Immature natural killer cell (primary cell): Measurements from ENCODE around the gene OR5W2. TPM values are rescaled to one million over a fixed set of nuclear protein-coding genes. Genes with fewer than 3 reads are reported as not detected.
"Not testable (repeated sequence)": the region's sequence is repeated elsewhere in the genome, so short reads cannot be mapped to it uniquely, and the experiment has no call there.

Experiments used
- DNase-seq, 3 donors: peaks; one replicate each; pipeline ENCODE4 v3.0.0; 2022; ENCODE audit warnings: mixed read lengths in 1 of 3
- H3K27ac Mint-ChIP-seq, 6 donors: one replicate each; pipeline ENCODE4 v1.8.0; 2020; ENCODE audit warnings: mixed read lengths in 6 of 6, mild to moderate bottlenecking in 5 of 6, inconsistent platforms in 4 of 6, moderate library complexity in 3 of 6
- H3K27me3 Mint-ChIP-seq, 3 donors: one replicate each; pipeline ENCODE4 v1.8.0; 2020 to 2021; ENCODE audit warnings: low read depth in 3 of 3, mild to moderate bottlenecking in 3 of 3, mixed read lengths in 3 of 3, moderate library complexity in 3 of 3, inconsistent platforms in 1 of 3
- H3K36me3 Mint-ChIP-seq, 3 donors: one replicate each; pipeline ENCODE4 v1.8.0; 2020; ENCODE audit warnings: mixed read lengths in 3 of 3, inconsistent platforms in 2 of 3, mild to moderate bottlenecking in 2 of 3
- H3K4me1 Mint-ChIP-seq, 2 donors: one replicate each; pipeline ENCODE4 v1.8.0; 2020; ENCODE audit warnings: inconsistent platforms in 2 of 2, mild to moderate bottlenecking in 2 of 2, mixed read lengths in 2 of 2, moderate library complexity in 1 of 2
- H3K4me3 Mint-ChIP-seq, 5 donors: one replicate each; pipeline ENCODE4 v1.8.0; 2020; ENCODE audit warnings: mild to moderate bottlenecking in 5 of 5, mixed read lengths in 5 of 5, inconsistent platforms in 3 of 5, moderate library complexity in 3 of 5
- H3K9me3 Mint-ChIP-seq, 6 donors: one replicate each; pipeline ENCODE4 v1.8.0; 2020; ENCODE audit warnings: mild to moderate bottlenecking in 6 of 6, mixed read lengths in 6 of 6, inconsistent platforms in 4 of 6, moderate library complexity in 3 of 6
- polyA plus RNA-seq, 3 donors: library from polyadenylated mRNA; unstranded; fragments of 300-500 nt; fragmentation: Illumina TruSeq; gene quantifications; one replicate each; pipeline ENCODE4 v1.2.3, GENCODE V29; 2021

The OR5W2 gene
- not detected for polyA plus RNA-seq

- no peak within 1 kb of the TSS for H3K4me3 Mint-ChIP-seq
- H3K9me3 Mint-ChIP-seq = peaks cover 7 to 62% (median 18%) of the 10 kb centered on the region in 6 donors
- no peaks in the 10 kb centered on the region for H3K36me3 Mint-ChIP-seq
- H3K27me3 Mint-ChIP-seq = peaks cover 0 to 2% (median 0%) of the 10 kb centered on the region in 3 donors
- DNase-seq = no peak
- H3K27ac Mint-ChIP-seq = no peak within 1 kb of the TSS
- no peaks in the 10 kb centered on the region for H3K4me1 Mint-ChIP-seq
Observed at GRCh38 chr11:55914482-55914881, at the start of gene OR5W2. OR5W2 (minus strand) TSS chr11:55914582; CDS start chr11:55914582, 0 bp downstream.

DNA sequence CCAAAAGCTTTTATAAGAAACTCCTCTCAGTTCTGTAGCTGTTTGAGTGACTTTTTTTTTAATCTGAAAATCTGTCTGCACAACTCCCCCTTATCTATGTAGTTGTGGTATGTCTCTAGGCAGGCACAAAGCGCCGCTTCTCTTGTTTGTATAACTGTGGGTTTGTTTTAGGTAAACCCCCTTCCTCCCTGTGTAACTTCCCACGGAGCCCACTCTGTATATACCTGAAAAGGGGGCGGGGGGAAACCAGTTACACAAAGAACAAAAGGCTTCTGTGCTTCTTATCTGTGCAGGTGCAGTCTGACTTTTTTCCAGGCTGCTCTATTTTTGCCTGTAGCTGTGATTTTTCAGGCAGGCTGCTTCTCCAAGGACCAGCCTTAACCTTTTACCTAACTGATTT is 42.1 kb upstream of the OR5W2 start:
- Mint-ChIP-seq H3K27me3 (peaks cover 0 to 3% (median 0%) of the 10 kb centered on the region in 3 donors), H3K9me3 (peaks cover 1 to 33% (median 8%) of the 10 kb centered on the region in 6 donors), H3K27ac (no peak overlapping the region), H3K4me3 (no peak overlapping the region), H3K4me1 (no peaks in the 10 kb centered on the region), H3K36me3 (no peaks in the 10 kb centered on the region)
- no peak for DNase-seq

DNA sequence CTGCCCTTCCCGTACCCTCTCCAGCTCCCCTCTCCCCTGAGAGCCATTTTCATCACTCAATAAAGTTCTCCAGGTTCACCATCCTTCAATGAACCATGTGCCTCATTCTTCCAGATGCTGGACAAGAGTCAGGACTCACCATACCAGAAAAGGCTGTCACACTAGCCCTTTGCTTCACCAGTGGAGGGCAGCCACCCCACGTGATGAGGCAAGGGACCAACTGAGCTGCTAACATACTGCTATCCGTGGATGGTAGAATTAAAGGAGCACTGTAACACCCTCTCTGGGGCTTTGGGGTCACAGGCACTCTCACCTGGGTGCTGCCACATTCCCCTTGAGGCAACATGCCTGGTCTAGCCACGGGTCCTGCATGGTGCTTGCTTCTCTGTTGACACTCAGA is 34.9 kb upstream of the OR5W2 start:
- no peak for DNase-seq
- Mint-ChIP-seq H3K4me1 (no peaks in the 10 kb centered on the region), H3K36me3 (no peaks in the 10 kb centered on the region), H3K4me3 (no peak overlapping the region), H3K27me3 (no peaks in the 10 kb centered on the region), H3K9me3 (peaks cover 4 to 35% (median 13%) of the 10 kb centered on the region in 6 donors), H3K27ac (no peak overlapping the region)

- no peak for DNase-seq
- no peaks in the 10 kb centered on the region for H3K27me3 Mint-ChIP-seq
- H3K9me3 Mint-ChIP-seq = peaks cover 0 to 24% (median 4%) of the 10 kb centered on the region in 6 donors
- no peaks in the 10 kb centered on the region for H3K36me3 Mint-ChIP-seq
- H3K4me1 Mint-ChIP-seq = no peaks in the 10 kb centered on the region
- H3K27ac Mint-ChIP-seq = no peak overlapping the region
- H3K4me3 Mint-ChIP-seq = no peak overlapping the region
Observed at GRCh38 chr11:55942785-55943392, 28.5 kb upstream of the OR5W2 start.

DNA sequence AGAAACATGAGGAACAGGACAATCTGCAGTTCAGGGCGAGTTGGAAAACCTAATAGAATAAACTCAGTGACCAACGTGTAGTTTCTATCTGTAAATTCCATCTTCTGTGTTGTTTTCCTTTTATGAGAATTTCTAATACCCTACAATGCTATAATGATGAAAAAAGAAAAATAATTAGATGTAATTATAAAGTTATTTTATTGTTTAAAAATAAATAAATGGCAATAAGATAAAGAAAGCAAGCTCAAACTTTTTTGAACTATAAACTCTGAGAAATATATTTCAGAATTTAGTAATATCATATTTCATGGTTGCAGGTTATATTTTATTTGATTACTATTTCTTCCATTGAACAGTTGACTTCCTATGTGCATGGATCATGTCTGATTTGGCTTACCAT is 21.9 kb upstream of the OR5W2 start, which contains the start of gene OR5I1:
TSS of gene OR5I1 (minus strand) at position 101 of the 400 bp plus-strand sequence. CDS start at position 101, 0 bp downstream.
- DNase-seq = no peak
- Mint-ChIP-seq H3K36me3 (no peaks in the 10 kb centered on the region), H3K27me3 (peaks cover 0 to 1% (median 0%) of the 10 kb centered on the region in 3 donors), H3K4me1 (no peaks in the 10 kb centered on the region), H3K9me3 (peaks cover 0 to 30% (median 18%) of the 10 kb centered on the region in 6 donors), H3K4me3 (no peak within 1 kb of the TSS), H3K27ac (no peak within 1 kb of the TSS)

DNA sequence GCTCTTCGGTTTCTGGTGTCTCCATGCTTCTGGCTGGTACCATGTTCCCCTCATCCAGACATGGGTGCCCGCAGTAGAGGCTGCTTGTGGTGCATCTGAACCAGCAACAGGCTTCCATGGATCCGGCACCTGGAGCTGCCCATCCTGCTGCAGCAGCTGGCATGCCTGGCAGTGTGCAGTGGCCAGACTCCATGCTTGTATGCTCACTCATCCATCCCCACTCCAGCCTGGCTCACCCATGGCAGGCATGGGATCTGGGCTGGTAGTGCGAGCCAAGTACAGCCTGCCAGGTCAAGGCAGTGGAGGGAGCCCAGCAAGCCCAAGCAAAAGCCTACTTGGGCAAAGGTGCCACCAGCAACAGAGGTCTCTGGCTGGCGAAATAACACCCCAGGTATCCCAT is 6.2 kb upstream of the OR5W2 start:
- no peak for DNase-seq
- Mint-ChIP-seq H3K4me1 (no peaks in the 10 kb centered on the region), H3K27ac (no peak overlapping the region), H3K27me3 (peaks cover 0 to 2% (median 0%) of the 10 kb centered on the region in 3 donors), H3K4me3 (no peak overlapping the region), H3K9me3 (peaks cover 2 to 67% (median 31%) of the 10 kb centered on the region in 6 donors), H3K36me3 (no peaks in the 10 kb centered on the region)

DNA sequence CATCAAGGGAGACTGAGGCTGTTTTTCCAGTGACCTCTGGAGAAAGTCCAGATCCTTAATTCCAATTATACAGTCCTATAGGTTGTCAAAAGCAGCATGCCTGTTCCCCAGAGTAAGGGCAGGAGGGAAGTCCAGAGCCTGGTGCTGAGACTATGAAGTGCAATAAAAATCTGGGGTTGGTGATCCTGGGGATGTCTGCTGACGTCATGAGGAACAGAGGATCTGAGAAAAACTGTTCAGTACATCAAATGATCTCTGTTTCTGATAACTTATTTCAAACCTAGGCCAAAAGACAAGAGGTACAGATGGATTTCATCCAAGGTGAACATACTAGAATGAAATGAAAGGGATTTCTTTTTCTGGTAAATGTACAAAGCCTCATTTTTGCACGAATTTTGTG is 12.1 kb downstream of the OR5W2 start:
- DNase-seq = no peak
- Mint-ChIP-seq H3K36me3 (no peaks in the 10 kb centered on the region), H3K27me3 (no peaks in the 10 kb centered on the region), H3K4me1 (no peaks in the 10 kb centered on the region), H3K27ac (no peak overlapping the region), H3K9me3 (peaks cover 8 to 42% (median 19%) of the 10 kb centered on the region in 6 donors), H3K4me3 (no peak overlapping the region)

DNA sequence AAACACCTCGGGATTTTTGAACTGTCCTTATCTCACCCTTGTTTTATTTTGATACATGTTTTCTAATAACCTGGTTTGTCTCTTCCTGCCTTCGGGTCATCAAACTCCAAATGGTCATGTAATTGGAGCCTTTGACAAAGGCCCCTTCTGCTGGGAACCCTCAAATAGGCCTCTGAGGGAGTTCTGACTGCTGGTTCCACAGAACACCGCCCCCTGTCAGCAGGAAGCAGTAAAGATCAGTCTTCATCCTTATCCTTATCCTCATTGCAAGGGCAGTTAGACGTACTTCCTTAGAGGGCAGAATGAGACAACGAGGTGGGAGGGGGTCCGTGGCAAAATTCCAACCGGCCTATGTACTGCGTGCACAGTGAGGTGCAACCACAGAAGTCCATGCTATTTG is 19.2 kb downstream of the OR5W2 start:
- Mint-ChIP-seq H3K27me3 (no peaks in the 10 kb centered on the region), H3K4me3 (no peak overlapping the region)
- no peak for DNase-seq

GRCh38 chr11:55885481-55885880 is 28.9 kb downstream of the OR5W2 start:
- H3K9me3 Mint-ChIP-seq = peaks cover 4 to 41% (median 24%) of the 10 kb centered on the region in 6 donors
- not testable (repeated sequence) for H3K36me3 Mint-ChIP-seq, DNase-seq, H3K4me1 Mint-ChIP-seq, H3K4me3 Mint-ChIP-seq, H3K27ac Mint-ChIP-seq, H3K27me3 Mint-ChIP-seq

More for the DNA sequence above, 19.2 kb downstream of the OR5W2 start:
- Mint-ChIP-seq H3K9me3 (peaks cover 9 to 43% (median 22%) of the 10 kb centered on the region in 6 donors), H3K36me3 (peaks cover 0 to 4% (median 0%) of the 10 kb centered on the region in 3 donors), H3K27ac (no peak overlapping the region), H3K4me1 (no peaks in the 10 kb centered on the region)

DNA sequence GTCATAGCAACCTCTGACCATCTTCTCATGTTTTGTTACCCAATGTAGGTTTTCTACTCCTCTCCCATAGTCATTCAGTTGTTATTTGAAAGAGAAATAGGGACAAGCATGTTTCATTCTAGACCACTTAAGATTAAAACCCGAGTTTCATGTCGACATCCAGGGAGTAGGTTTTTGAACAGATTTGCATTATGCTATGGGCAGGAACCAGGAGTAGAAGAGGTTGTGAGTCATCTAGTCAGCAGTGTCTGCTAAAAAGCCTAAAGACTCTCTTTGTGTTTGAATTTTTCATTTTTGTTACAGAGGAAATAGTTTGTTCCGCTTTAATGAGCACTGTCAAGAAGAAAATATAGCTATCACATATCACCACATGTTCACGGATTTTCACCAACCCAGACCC is 29.4 kb downstream of the OR5W2 start:
- DNase-seq, H3K4me1 Mint-ChIP-seq, H3K27me3 Mint-ChIP-seq, H3K4me3 Mint-ChIP-seq, H3K27ac Mint-ChIP-seq, H3K36me3 Mint-ChIP-seq: not testable (repeated sequence)
- H3K9me3 Mint-ChIP-seq = peaks cover 4 to 41% (median 24%) of the 10 kb centered on the region in 6 donors

DNA sequence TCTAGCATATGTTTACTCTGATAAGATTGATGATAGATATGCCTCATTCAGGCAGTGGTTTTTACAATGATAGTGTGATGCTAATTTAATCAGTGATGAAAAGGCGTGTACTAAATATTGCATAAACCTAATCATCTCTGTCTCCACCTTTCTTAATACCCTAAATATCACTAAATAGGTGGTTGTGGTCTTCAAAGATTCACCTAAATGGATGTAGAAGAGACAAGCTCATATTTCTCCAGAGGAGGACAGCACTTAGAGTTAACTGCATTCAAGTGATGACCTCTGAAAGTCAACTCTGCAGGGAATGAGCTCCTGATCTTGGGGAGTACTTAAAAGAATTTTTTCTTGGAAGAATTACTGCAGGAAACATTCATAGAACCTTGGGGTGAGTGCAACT is 31.4 kb downstream of the OR5W2 start, which contains the start of gene TRIM51:
TSS of gene TRIM51 (plus strand) at position 301 of the 400 bp plus-strand sequence. CDS start 2,132 bp downstream, outside the sequence.
- not testable (repeated sequence) for DNase-seq, H3K36me3 Mint-ChIP-seq, H3K27ac Mint-ChIP-seq, H3K4me1 Mint-ChIP-seq, H3K4me3 Mint-ChIP-seq, H3K27me3 Mint-ChIP-seq
- H3K9me3 Mint-ChIP-seq = peaks cover 4 to 39% (median 27%) of the 10 kb centered on the region in 6 donors

- peaks cover 8 to 31% (median 27%) of the 10 kb centered on the region in 6 donors for H3K9me3 Mint-ChIP-seq
- H3K27me3 Mint-ChIP-seq, H3K27ac Mint-ChIP-seq, H3K4me3 Mint-ChIP-seq, H3K4me1 Mint-ChIP-seq, DNase-seq, H3K36me3 Mint-ChIP-seq: not testable (repeated sequence)
Observed at GRCh38 chr11:55873146-55873545, 41.2 kb downstream of the OR5W2 start.

- not testable (repeated sequence) for DNase-seq, H3K4me1 Mint-ChIP-seq, H3K27me3 Mint-ChIP-seq, H3K36me3 Mint-ChIP-seq, H3K27ac Mint-ChIP-seq, H3K4me3 Mint-ChIP-seq
- peaks cover 10 to 30% (median 25%) of the 10 kb centered on the region in 6 donors for H3K9me3 Mint-ChIP-seq
Observed at GRCh38 chr11:55872731-55873130, 41.7 kb downstream of the OR5W2 start.

- DNase-seq, H3K4me1 Mint-ChIP-seq, H3K4me3 Mint-ChIP-seq, H3K27me3 Mint-ChIP-seq, H3K27ac Mint-ChIP-seq, H3K36me3 Mint-ChIP-seq: not testable (repeated sequence)
- H3K9me3 Mint-ChIP-seq = peaks cover 16 to 38% (median 28%) of the 10 kb centered on the region in 6 donors
Observed at GRCh38 chr11:55867354-55867753, 47.0 kb downstream of the OR5W2 start.
